ENCODE measurements around the gene SLC8A3.

- no peak for TF ChIP-seq POLR2A (IDR thresholded peaks at IDR 0.05)
- no peak for TF ChIP-seq CTCF (IDR thresholded peaks at IDR 0.05)
These were observed 1.8 kb downstream of the SLC8A3 start for GRCh38 chr14:70186900-70187451.
